GM18508 (cell line): ENCODE results near the gene EIF3B.
"Not testable (repeated sequence)": the region's sequence is repeated elsewhere in the genome, so short reads cannot be mapped to it uniquely, and the experiment has no call there.

ENCODE experiments used
- ATAC-seq: cut with Tn5 transposase; IDR thresholded peaks from one replicate; pipeline ENCODE4 v1.9.1; 2021; ENCODE audit warnings: moderate number of reproducible peaks; ENCODE audit not compliant: insufficient read depth, unreplicated experiment

Gene EIF3B

DNA sequence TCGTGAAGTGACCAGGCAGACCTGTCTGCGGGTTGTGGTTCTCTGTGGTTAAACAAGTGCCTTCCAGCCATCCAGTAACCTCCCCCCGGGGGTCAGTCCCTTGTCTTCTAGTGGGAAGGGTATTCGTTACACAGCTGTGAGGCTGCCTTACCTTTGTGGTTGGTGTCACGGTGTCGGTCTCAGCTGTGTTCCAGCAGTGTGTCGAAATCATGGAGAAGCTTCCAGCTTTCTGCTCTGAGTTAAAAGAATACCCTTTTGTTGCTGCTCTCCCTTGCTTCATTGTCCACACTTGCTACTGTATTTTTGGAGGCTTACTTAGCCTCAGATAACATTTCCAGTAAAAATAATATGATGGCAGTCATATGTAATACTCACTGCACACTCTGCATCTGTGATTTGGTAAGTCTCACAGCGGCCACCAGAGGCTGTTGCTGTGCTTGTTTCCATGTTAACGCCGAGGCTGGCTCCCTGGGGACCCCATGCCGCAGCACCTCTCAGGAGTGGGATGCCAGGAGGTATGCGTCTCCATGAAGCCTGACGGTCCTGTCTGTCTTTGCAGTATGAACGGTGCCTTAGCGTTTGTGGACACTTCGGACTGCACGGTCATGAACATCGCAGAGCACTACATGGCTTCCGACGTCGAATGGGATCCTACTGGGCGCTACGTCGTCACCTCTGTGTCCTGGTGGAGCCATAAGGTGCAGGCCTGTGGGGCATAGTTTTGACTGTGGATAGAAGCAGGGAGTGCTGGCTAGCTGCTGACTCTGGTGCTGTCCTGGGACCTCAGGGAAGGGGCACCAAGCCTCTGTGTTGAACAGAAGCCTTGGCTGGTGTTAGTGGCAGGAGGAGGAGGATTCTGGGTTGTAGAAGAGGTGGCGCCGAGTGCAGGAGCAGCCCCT, 20.5 kb downstream of the EIF3B start:
- no peak for ATAC-seq

DNA sequence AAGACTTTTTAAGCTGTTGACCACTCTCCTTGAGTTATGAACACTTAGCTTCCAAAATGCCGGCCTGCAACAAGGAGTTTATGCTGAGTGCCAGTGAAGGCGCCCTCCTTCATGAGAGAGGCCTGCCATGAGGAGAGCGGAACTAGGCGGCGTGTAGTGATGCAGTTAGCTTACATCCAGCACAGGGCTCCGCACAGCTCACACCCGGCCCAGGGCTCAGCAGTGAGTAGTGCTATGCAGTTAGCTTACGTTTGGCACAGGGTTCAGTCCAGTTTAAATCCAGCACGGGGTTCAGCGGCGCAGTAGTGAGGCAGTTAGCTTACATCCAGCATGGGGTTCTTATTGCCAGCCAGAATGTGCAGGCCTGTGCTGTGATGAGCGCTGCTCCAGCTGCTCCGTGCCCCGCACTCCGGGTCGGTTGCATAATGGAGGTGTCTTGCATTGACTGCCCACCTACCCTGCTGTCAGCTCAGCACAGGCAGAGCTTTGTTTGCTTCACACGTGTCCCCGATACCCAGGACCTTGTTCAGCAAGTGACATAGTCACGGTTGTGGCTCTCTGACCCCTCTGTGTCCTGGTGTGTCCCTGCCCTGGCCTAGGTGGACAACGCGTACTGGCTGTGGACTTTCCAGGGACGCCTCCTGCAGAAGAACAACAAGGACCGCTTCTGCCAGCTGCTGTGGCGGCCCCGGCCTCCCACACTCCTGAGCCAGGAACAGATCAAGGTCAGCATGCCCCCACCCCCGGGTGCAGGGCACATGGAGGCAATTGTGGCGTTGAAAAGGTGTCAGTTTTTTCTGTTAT, 21.9 kb downstream of the EIF3B start:
- ATAC-seq = no peak

DNA sequence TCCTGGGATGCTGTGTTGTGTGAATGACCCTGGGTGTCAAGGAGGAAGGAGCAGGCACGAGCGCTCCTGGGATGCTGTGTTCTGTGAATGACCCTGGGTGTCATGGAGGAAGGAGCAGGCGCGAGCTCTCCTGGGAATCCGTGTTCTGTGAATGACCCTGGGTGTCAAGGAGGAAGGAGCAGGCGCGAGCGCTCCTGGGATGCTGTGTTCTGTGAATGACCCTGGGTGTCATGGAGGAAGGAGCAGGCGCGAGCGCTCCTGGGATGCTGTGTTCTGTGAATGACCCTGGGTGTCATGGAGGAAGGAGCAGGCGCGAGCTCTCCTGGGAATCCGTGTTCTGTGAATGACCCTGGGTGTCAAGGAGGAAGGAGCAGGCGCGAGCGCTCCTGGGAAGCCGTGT, 22.9 kb downstream of the EIF3B start:
- not testable (repeated sequence) for ATAC-seq

DNA sequence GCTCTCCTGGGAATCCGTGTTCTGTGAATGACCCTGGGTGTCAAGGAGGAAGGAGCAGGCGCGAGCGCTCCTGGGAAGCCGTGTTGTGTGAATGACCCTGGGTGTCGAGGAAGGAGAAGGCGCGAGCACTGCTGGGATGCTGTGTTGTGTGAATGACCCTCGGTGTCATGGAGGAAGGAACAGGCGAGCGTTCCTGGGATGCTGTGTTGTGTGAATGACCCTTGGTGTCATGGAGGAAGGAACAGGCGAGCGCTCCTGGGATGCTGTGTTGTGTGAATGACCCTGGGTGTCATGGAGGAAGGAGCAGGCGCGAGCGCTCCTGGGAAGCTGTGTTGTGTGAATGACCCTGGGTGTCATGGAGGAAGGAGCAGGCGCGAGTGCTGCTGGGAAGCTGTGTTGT, 23.5 kb downstream of the EIF3B start:
- ATAC-seq = not testable (repeated sequence)

DNA sequence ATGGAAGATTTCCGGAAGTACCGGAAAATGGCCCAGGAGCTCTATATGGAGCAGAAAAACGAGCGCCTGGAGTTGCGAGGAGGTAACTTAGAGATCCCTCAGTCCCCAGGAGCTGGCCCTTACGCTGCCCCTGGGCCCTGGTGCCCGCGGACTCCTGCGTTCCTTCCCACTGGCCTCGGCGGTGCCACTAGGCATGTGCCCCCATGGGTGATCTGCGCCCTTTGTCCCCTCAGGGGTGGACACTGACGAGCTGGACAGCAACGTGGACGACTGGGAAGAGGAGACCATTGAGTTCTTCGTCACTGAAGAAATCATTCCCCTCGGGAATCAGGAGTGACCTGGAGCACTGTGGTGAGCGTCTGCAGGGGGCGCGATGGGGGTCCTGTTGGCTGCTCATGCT, 24.5 kb downstream of the EIF3B start:
- ATAC-seq = no peak

DNA sequence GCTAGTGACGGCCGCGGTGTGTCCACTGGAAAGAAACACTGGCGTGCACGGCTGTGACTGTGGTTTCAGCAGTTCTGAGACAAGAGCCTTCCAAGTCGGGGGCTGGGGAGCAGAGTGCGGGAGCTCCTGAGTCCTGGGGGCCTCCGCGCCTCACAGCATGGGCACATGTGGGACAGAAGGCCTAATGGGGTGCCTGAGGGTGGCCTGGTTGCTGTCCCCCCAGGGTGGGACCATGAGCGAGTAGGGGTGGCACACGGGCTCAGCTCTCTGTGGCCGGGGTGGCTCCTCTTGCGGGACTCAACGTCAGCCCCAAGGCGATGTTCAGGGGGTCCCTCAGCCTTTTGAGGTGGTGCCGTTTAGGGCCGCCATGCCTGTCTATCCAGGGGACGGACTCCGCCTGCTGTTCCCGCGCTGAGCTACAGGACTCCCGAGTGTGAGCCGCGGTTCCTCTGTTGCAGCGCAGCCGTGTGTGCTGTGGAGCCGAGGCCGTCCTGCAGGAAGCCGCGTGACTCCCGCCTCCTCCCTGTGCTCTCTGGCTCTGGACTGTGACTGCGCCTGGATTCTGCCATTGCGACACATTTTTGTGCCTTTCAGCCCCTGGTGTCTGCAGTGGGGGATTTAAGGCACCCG, 25.3 kb downstream of the EIF3B start:
- ATAC-seq = no peak

DNA sequence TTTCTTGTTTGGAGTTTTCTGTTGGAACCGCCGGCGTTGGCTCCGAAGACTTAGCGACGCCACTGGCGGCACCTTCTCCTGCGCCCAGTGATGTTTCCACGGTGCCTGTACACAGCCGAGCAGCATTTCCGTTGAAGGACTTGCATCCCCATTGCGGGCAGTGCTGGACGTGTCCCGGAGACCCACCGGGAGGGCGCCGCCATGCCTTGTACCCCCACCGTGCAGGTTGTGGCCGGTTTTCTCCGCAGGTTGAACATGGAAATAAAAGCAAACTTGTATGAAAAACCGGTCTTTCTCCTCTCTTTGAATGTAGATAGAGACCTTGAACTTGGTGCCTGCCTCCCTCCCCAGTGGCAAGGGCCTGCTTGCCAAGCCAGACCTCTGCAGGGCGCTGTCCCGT, 25.8 kb downstream of the EIF3B start:
- ATAC-seq = no peak

DNA sequence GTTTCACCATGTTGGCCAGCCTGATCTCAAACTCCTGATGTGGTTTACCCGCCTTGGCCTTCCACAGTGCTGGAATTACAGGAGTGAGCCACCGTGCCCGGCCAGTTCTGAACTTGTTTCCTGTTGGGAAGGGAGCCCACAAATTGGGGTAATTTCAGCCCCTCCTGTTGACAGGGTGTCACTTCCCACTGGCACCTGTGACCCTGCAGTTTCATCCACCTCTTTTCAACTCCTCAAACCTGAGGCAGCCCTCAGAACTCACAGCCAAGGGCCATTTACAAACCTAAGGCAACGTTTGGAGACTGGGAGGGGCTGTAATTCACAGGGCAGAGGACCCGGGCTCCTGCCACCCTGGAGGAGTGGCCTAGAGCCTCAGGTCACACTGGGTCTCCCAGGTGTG, 26.6 kb downstream of the EIF3B start:
- no peak for ATAC-seq

DNA sequence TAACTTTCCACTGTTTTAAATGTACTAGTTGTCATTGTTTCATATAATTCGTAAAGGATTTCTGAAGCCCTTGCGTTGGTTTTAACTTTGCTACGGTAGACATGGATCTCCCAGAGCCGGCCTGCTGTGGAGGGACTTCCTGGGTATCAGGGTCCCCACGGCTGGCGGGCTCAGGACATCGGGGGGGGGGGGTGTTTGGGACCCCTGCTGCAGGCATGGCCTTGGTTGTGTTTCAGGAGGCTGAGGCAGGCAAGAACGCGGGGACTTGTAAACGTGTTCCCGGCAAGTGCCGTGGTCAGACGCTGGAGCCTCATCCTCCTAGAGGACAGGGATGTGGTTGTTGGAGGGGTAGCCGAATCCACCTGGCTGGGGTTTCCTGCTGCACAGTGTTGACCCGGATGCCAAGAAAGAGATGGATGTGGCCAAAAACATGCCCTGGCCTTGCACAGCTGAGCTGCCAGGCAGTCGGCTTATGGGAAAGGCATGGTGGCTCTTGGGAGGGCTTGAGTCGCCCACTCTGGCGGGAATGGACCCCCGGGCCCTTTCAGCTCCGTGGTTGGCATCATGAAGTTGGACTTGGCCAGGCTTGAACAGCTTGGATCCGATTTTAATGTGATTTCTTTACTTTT, 27.4 kb downstream of the EIF3B start:
- no peak for ATAC-seq

DNA sequence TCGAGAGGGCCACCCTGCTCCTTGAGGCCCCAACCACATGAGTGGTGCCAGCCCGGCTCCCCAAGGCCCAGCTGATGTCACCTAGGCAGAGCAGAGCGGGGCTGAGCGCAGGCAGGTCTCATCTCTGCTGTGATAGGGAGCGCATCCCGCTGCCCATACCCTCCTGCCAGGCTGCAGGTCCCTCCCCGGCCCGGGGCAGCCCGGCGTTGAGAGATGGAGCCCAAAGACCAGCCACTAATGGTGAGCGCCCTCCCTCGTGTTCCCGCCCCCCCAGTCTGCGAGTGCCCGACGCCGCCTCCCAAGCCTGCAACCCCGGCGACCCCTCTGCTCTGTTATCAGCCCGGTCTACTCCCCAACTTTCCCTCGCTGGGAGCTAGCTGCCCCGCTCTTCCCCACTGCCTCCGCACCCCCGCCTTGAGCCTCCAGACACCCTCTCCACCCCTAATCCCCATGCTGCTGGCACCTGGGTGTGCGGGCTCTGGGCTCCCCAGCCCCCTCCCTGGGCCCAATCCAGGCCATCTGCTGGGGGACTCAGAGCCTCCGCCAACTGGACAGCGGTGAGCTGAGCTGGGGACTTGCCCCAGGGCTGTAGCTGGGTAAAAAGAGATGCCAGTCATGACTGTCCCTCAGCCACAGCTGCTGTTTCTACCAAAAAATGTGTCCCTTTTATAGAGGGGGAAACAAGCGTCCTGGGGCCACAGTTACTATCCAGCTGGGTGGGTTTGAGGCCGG, 29.1 kb downstream of the EIF3B start:
- ATAC-seq = no peak

DNA sequence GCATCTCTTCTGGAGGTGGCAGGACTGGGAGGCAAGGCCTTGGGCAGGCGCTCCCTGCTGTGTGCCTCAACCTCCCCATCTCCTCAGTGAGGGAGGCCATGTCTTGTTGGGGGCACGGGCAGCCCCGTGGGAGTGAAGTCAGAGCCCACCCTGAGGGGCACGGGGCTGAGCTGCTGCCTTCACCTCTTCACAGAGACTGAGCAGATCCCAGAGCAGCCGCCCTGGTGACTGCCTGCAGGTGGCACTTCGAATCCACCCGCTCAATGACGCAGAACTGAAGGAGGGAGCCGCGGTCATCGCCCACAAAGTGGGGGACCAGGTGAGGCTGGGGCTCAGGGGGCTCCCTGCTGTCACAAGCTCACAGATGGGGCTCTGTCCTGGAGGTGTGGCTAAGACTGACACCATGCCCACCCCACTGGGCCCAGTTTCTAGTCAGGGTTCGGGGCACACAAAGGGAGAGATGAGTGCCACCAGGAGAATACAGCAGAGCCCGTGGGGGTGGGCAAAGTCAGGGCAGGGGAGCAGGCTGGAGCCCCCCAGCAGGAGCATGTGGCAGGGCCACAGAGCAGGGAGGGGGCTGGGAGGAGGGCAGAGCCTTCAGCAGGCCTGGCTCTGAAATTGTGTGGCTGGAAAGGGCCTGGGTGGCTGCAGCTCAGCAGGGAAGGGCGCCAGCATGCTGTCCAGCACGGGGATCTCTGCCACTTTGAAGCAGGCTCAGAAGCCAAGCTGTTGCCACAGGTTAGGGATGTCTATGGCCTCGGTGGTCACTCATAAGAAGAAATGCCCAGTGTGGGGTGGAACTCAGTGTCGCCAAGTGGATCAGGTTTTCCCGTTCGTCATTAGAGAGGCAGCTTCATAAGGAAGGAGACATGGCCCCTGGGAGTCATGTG, 30.0 kb downstream of the EIF3B start:
- ATAC-seq = no peak

DNA sequence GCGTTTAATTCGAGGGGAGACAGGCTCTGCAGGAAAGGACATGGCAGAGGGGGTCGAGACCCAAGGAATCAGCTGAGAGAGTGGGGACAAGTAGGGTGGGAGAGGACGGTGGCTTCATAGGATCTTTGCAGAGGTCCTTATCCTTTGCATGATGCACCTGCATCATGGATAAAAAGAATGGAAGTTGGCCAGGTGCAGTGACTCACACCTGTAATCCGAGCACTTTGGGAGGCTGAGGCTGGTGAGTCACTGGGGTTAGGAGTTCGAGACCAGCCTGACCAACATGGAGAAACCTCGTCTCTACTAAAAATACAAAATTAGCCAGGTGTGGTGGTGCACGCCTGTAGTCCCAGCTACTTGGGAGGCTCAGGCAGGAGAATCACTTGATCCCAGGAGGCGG, 31.5 kb downstream of the EIF3B start:
- ATAC-seq = not testable (repeated sequence)

DNA sequence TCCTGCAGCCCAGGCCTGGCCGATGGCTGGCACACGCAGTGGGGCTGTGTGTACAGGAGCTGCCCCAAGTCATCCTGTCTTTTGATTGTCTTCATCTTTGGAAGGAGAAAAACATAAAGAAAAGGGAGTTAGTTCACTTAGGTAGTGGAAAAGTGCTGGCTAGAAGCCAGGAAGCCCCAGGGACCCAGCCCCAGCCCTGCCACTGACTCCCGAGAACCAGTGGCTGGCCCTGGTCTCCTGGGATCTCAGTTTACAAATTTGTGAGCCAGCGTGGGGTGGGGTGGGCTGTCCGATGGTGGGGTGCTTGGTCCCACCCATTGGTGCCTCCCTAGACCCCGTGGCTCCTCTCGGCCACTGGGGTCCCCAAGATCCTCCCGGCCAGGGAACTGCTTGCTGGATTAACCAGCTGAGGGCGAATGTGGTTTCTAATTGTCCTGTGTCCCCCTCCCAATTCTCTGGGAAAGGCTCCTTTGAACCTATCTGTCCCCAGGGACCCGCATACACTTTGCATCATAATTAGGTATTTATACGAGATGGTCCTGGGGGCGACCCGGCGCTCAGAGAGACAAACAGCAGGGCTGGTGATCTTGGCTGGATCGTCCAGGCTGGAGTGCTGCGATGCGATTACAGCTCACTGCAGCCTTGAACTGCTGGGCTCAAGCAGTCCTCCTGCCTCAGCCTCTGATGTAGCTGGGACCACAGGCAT, 32.5 kb downstream of the EIF3B start:
- no peak for ATAC-seq

DNA sequence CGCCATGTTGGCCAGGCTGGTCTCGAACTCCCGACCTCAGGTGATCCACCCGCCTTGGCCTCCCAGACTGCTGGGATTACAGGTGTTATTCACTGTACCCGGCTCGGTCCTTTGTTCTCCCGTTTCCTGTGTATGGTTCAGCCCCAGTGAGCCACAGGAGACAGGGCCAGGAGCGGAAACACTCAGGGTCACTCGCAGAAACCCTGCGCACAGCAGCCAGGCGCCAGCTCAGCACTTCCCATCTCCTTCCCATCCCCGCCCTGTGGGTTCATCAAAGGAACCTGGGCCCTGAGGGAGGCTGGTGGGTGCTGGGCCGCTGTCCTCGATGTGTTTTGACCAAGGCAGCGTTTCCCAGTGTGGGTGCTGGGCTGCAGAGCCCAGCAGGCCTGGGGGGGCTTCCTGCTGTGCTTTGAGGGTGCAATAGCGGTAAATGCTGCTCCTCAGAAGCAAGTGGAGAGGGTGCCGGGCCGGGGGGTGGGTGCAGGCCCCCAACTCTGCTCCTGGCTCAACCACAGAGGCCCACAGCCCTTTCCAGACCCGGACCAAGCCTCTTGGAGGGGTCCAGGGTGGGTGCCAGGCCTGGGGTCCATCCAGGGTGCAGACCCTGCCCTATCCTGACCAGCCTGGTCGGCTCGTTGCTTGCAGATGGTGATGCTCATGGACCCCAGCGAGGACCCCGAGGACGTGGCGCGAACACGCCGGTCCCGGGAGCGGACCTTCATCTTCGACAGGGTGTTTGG, 33.4 kb downstream of the EIF3B start:
- ATAC-seq = no peak

DNA sequence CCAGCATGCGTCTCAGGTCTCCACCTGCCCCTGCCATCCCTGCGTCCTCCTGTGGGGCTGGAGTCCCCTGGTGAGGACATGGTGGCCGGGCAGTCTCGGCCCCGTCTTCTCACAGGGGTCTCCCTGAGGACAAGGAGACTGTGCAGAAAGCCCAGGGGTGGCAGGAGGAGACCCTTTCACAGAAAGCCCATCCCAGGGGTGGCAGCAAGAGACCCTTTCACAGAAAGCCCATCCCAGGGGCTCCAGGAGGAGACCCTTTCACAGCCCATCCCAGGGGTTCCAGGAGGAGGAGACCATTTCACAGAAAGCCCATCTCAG, 34.0 kb downstream of the EIF3B start:
- ATAC-seq = no peak

DNA sequence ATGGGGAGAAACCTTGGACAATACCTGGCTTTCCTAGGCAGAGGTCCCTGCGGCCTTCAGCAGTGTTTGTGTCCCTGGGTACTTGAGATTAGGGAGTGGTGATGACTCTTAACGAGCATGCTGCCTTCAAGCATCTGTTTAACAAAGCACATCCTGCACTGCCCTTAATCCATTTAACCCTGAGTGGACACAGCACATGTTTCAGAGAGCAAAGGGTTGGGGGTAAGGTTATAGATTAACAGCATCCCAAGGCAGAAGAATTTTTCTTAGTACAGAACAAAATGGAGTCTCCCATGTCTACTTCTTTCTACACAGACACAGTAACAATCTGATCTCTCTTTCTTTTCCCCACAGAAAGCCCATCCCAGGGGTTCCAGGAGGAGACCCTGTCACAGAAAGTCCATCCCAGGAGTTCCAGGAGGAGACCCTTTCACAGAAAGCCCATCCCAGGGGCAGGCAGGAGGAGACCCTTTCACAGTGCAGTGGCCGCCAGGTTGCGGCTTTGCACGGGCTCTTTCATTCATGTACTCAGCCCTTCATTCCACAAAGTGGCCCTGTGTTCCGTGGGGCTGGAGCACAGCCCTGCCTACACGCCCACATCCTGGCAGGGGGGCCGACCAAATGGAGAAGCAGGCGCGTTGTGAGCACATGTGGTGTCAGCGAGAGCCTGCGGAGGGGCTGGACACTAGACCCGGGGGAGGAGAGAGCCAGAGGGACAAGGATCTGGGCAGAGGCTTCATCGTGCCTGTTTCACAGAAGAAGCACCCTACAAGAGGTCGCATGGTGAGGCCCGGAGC, 35.6 kb downstream of the EIF3B start:
- not testable (repeated sequence) for ATAC-seq

DNA sequence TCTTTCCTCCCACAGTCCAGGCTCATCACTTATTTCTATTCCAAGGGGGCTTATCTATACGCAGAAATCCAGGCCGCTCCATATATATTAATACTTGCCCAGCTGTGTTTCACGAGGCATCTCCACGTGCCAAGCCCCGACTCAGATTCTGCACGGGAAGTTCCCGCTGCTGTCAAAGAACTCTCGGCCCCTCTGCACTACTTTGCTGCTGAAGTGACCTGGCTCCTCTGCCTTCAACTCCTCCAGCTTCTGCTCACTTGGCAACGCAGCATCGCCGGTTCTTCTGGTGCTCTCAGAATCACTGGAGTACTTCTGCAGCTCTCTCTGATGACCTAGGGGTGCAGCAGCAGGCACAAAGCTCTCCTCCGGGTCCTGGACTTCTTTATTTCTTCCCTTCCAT, 39.1 kb downstream of the EIF3B start:
- ATAC-seq = no peak
